Endothelial cell of umbilical vein (primary cell): Measurements from ENCODE around the gene ZDHHC11B. TPM values are rescaled to one million over a fixed set of nuclear protein-coding genes. Genes with fewer than 3 reads are reported as not detected.
"Not testable (repeated sequence)": the region's sequence is repeated elsewhere in the genome, so short reads cannot be mapped to it uniquely, and the experiment has no call there.

Experiments
- BruUV-seq: library from RNA; stranded (reverse); fragments of 400-500 nt; replicated peaks from 2 replicates; lab custom pipeline; 2021; lab: Mats Ljungman, UMichigan
- CTCF ChIA-PET: fragments of 300-600, 350-600 bp; sonication (Branson Sonifier 250); formaldehyde crosslinking; loops from one replicate; lab custom pipeline; 2021; ENCODE audit warnings: antibody characterized with exemption, inconsistent platforms; lab: Charles Lee
- POLR2A ChIA-PET: fragments of 300-600, 350-600 bp; sonication (Branson Sonifier 250); formaldehyde crosslinking; loops from one replicate; lab custom pipeline; 2021; ENCODE audit warnings: antibody characterized with exemption, inconsistent platforms; lab: Charles Lee
- DNase-seq: peaks from one replicate; pipeline ENCODE4 v3.0.0-alpha.2; 2011; ENCODE audit warnings: low read depth, low spot score
- FAIRE-seq: peaks from 2 replicates; lab custom pipeline; 2011; peaks lifted over from hg19 to GRCh38; lab: Jason Lieb, UNC
- H2AFZ ChIP-seq: 2 replicates; pipeline ENCODE4 v1.6.0; 2012; ENCODE audit warnings: low read depth, low read length, control low read depth, inconsistent platforms
- H3K27ac ChIP-seq: 2 replicates; pipeline ENCODE4 v1.5.1; 2011; ENCODE audit warnings: low read depth, mild to moderate bottlenecking, control low read depth, low read length, moderate library complexity; ENCODE audit not compliant: insufficient read depth
- H3K27me3 ChIP-seq, 2 experiments: 2 replicates each; pipeline versions ENCODE4 v1.6.0 to v1.6.1; 2011; ENCODE audit warnings: low read length in 2 of 2, mixed read lengths in 1 of 2; ENCODE audit not compliant: control insufficient read depth in 2 of 2, insufficient read depth in 2 of 2
- H3K36me3 ChIP-seq, 2 experiments: 2 replicates in 1 of 2; 3 replicates in 1 of 2; pipeline ENCODE4 v1.5.1; 2011; ENCODE audit warnings: low read length in 2 of 2, mild to moderate bottlenecking in 1 of 2, moderate library complexity in 1 of 2; ENCODE audit not compliant: control insufficient read depth in 2 of 2, insufficient read depth in 2 of 2; ENCODE audit errors: extremely low read depth in 1 of 2
- H3K4me1 ChIP-seq: 3 replicates; pipeline ENCODE4 v1.5.1; 2011; ENCODE audit warnings: mild to moderate bottlenecking, low read length; ENCODE audit not compliant: control insufficient read depth, insufficient read depth; ENCODE audit errors: extremely low read depth
- H3K4me2 ChIP-seq: 2 replicates; pipeline ENCODE4 v1.6.1; 2011; ENCODE audit warnings: low read length, control low read depth, mixed read lengths; ENCODE audit not compliant: insufficient read depth
- H3K4me3 ChIP-seq, 3 experiments: fragments of 200-600 bp in 1 of 3; sonication (generic), shearing (Covaris generic) in 1 of 3; replicated peaks in 1 of 3; 2 replicates each; pipeline ENCODE4 v1.5.1; 2011 to 2016; ENCODE audit warnings: control low read depth in 3 of 3, low read length in 3 of 3, mild to moderate bottlenecking in 2 of 3, inconsistent platforms in 1 of 3, low read depth in 1 of 3, moderate library complexity in 1 of 3; ENCODE audit not compliant: insufficient read depth in 1 of 3
- H3K79me2 ChIP-seq: 2 replicates; pipeline ENCODE4 v1.6.0; 2012; ENCODE audit warnings: low read length, inconsistent platforms; ENCODE audit not compliant: control insufficient read depth, insufficient read depth
- H3K9ac ChIP-seq: replicated peaks from 2 replicates; pipeline ENCODE3; 2011; ENCODE audit warnings: low read length, control low read depth; ENCODE audit not compliant: insufficient read depth; ENCODE audit errors: extremely low read depth
- H3K9me1 ChIP-seq: replicated peaks from 3 replicates; pipeline ENCODE4 v1.6.0; 2011; ENCODE audit warnings: mild to moderate bottlenecking, low read length; ENCODE audit not compliant: control insufficient read depth, insufficient read depth; ENCODE audit errors: extremely low read depth
- H3K9me3 ChIP-seq: replicated peaks from 2 replicates; pipeline ENCODE4 v1.5.1; 2012; ENCODE audit warnings: low read length, inconsistent platforms; ENCODE audit not compliant: control insufficient read depth, insufficient read depth
- H4K20me1 ChIP-seq: replicated peaks from 2 replicates; pipeline ENCODE3; 2011; ENCODE audit warnings: mild to moderate bottlenecking, low read length; ENCODE audit not compliant: control insufficient read depth, insufficient read depth; ENCODE audit errors: extremely low read depth
- CTCF ChIP-seq, 2 donors: IDR thresholded peaks; 1 replicate in 1 of 2; 2 replicates in 1 of 2; pipeline ENCODE4 v1.5.1; 2011; ENCODE audit warnings: low read length in 2 of 2, mild to moderate bottlenecking in 2 of 2, moderate library complexity in 2 of 2, control low read depth in 1 of 2, inconsistent platforms in 1 of 2, low read depth in 1 of 2; ENCODE audit not compliant: insufficient read depth in 1 of 2; ENCODE audit errors: extremely low read depth in 1 of 2
- EZH2 ChIP-seq: IDR thresholded peaks from 2 replicates; pipeline ENCODE4 v1.6.1; 2012; ENCODE audit warnings: borderline replicate concordance, low read depth, mild to moderate bottlenecking, moderate library complexity, low read length, inconsistent platforms; ENCODE audit not compliant: severe bottlenecking
- FOS ChIP-seq: IDR thresholded peaks from 2 replicates; pipeline ENCODE4 v1.6.1; 2011; ENCODE audit warnings: mild to moderate bottlenecking, low read length, moderate library complexity, borderline replicate concordance; ENCODE audit not compliant: insufficient read depth
- GATA2 ChIP-seq: IDR thresholded peaks from 2 replicates; pipeline ENCODE4 v1.7.0; 2011; ENCODE audit warnings: low read depth, mild to moderate bottlenecking, moderate library complexity, mixed read lengths, low read length; ENCODE audit not compliant: insufficient read length, insufficient read depth
- JUN ChIP-seq: IDR thresholded peaks from 2 replicates; pipeline ENCODE4 v1.6.1; 2011; ENCODE audit warnings: borderline replicate concordance, low read depth; ENCODE audit not compliant: insufficient read length, insufficient read depth
- MAX ChIP-seq: IDR thresholded peaks from 2 replicates; pipeline ENCODE4 v1.6.1; 2011; ENCODE audit not compliant: insufficient read depth, insufficient read length
- MYC ChIP-seq: IDR thresholded peaks from one replicate; pipeline ENCODE4 v1.6.1; 2011; ENCODE audit warnings: mild to moderate bottlenecking, low read depth, low read length
- POLR2A ChIP-seq: IDR thresholded peaks from 2 replicates; pipeline ENCODE4 v1.6.1; 2012; ENCODE audit warnings: low read depth, mild to moderate bottlenecking, control low read depth, low read length
- POLR2AphosphoS5 ChIP-seq: IDR thresholded peaks from 2 replicates; pipeline ENCODE4 v1.6.1; 2012; ENCODE audit warnings: low read depth, mild to moderate bottlenecking, control low read depth, low read length, moderate library complexity; ENCODE audit not compliant: insufficient read depth
- dilution Hi-C: fragments of 300-500 bp; cut with MboI; formaldehyde crosslinking; loops from one replicate; pipeline ENCODE4 v1.15.0; 2019; ENCODE audit warnings: low sequenced_read_pairs; ENCODE audit not compliant: extremely low pct_ligation_motif_present
- intact Hi-C: fragments of 100-400 bp; cut with micrococcal nuclease; formaldehyde crosslinking; loops from one replicate; pipeline ENCODE4 v1.10.0; 2022
- polyA plus RNA-seq, 4 experiments: library from polyadenylated mRNA; depleted of rRNA in 3 of 4; stranded (reverse) in 3 of 4; unstranded in 1 of 4; fragments of >200 nt; gene quantifications; 2 replicates each; pipeline versions ENCODE4 v1.2.1 to v1.2.3, GENCODE V29; 2011 to 2012; ENCODE audit warnings: missing spikeins in 1 of 4
- total RNA-seq: library from RNA; stranded (reverse); gene quantifications from 2 replicates; pipeline ENCODE4 v1.2.3, GENCODE V29; 2021

ZDHHC11B gene
- total and polyA plus RNA-seq, 2 donors (not counting 3 experiments of a cell fraction or from before 2014, with no cell fraction given): not detected

- H2AFZ ChIP-seq: no peak overlapping the region
- TF ChIP-seq FOS: no peak
- TF ChIP-seq EZH2: no peak
- TF ChIP-seq JUN: no peak
- no peak for TF ChIP-seq CTCF (IDR thresholded peaks at IDR 0.05; ENCODE audit: extremely low read depth in 1 of 2, insufficient read depth in 1 of 2, low read depth in 1 of 2, low read length in 2 of 2)
- TF ChIP-seq POLR2A: no peak
- no peak for TF ChIP-seq GATA2
- no peak for TF ChIP-seq MYC
- TF ChIP-seq MAX: no peak
- TF ChIP-seq POLR2AphosphoS5: no peak
- FAIRE-seq: no peak
- H3K9me1 ChIP-seq: no peaks in the 10 kb centered on the region
- no peak overlapping the region for H3K4me3 ChIP-seq
- no peaks in the 10 kb centered on the region for H3K36me3 ChIP-seq
- BruUV-seq: no TSS peak
- H3K79me2 ChIP-seq: no peaks in the 10 kb centered on the region
- no peak overlapping the region for H3K9ac ChIP-seq
- no peak overlapping the region for H3K4me2 ChIP-seq
- CTCF ChIA-PET: no interaction called here
- H3K4me1 ChIP-seq: no peaks in the 10 kb centered on the region
- intact Hi-C loops: no loop called here
- POLR2A ChIA-PET: no interaction called here
- dilution Hi-C loops: no loop called here
- no peaks in the 10 kb centered on the region for H4K20me1 ChIP-seq
- H3K9me3 ChIP-seq: no peaks in the 10 kb centered on the region
- H3K27me3 ChIP-seq: no peaks in the 10 kb centered on the region
- H3K27ac ChIP-seq: no peak overlapping the region
- no peak for DNase-seq
Measured at GRCh38 chr5:751496-751895, 33.0 kb downstream of the ZDHHC11B start.

- H4K20me1 ChIP-seq, H3K9me3 ChIP-seq, dilution Hi-C loops, intact Hi-C loops, H3K4me1 ChIP-seq, H3K9me1 ChIP-seq, H3K27me3 ChIP-seq, DNase-seq, CTCF ChIA-PET, POLR2A ChIA-PET, H3K4me2 ChIP-seq, H3K27ac ChIP-seq, BruUV-seq, H2AFZ ChIP-seq, H3K4me3 ChIP-seq, H3K79me2 ChIP-seq, H3K9ac ChIP-seq, FAIRE-seq, H3K36me3 ChIP-seq: not testable (repeated sequence)
Measured at GRCh38 chr5:750226-750625, 34.3 kb downstream of the ZDHHC11B start.
